Activated CD4-positive, alpha-beta memory T cell treated with anti-CD3 and anti-CD28 coated beads, Interleukin-2, amount 10 ng/mL, durations not matched to agents 7 days and 5 days (primary cell): ENCODE results near the gene SMTN. TPM values are rescaled to one million over a fixed set of nuclear protein-coding genes. Genes with fewer than 3 reads are reported as not detected.

Experiments used
- CTCF ChIA-PET: fragments of 350-600 bp; sonication (Branson Sonifier 250); formaldehyde crosslinking; loops from one replicate; lab custom pipeline; 2021; ENCODE audit warnings: antibody characterized with exemption, inconsistent platforms; lab: Charles Lee
- POLR2A ChIA-PET: fragments of 350-600 bp; sonication (Branson Sonifier 250); formaldehyde crosslinking; loops from one replicate; lab custom pipeline; 2021; ENCODE audit warnings: antibody characterized with exemption; lab: Charles Lee
- DNase-seq: peaks from one replicate; pipeline ENCODE4 v3.0.0-alpha.2; 2020
- H3K27ac Mint-ChIP-seq: one replicate; pipeline ENCODE4 v1.8.0; 2021; ENCODE audit warnings: mild to moderate bottlenecking, mixed read lengths
- H3K27me3 Mint-ChIP-seq: one replicate; pipeline ENCODE4 v1.8.0; 2021; ENCODE audit warnings: mixed read lengths
- H3K36me3 Mint-ChIP-seq: one replicate; pipeline ENCODE4 v1.8.0; 2021; ENCODE audit warnings: low read depth, mixed read lengths
- H3K4me1 Mint-ChIP-seq: one replicate; pipeline ENCODE4 v1.8.0; 2021; ENCODE audit warnings: mixed read lengths
- H3K4me3 Mint-ChIP-seq: one replicate; pipeline ENCODE4 v1.8.0; 2021; ENCODE audit warnings: mild to moderate bottlenecking, mixed read lengths
- H3K9me3 Mint-ChIP-seq: one replicate; pipeline ENCODE4 v1.8.0; 2021; ENCODE audit warnings: mixed read lengths
- total RNA-seq, 2 experiments: library from RNA; stranded (reverse); gene quantifications; one replicate each; pipeline ENCODE4 v1.2.3, GENCODE V29; 2021

Gene SMTN
- total RNA-seq, 2 experiments from 2014 or later = 36.4 to 41.4 TPM

DNA sequence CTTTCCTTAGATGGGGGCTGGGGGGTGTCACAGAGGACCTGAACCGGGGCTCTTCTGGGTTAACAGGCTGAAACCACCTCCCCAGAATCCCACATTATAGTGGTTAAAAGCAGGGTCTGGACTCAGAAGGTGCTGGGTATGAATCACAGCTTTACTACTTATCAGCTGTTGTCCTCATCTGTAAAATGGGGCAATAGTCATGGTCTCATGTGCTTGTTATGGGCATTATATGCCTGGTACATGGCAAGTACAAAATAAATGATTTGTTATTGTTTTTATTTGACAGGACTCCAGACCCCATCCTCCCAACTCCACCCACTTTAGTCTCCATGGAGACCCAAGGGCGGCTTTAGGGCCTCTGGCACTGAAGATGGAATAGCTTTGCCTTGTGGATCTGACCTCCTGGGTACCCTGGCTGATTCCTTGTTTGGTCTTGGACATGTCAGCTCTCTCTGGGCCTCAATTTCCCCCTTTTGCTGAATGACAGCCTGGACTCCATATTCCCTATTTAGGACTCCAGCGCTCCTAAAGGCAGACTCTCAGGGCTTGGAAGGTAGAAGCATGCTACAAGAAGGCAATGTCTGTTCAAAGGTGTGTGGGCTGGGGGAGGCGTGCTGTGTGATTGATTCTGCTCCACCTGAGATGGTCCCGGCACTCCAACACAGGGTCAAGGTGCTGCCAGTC, 812 bp upstream of the SMTN start:
- H3K4me3 Mint-ChIP-seq = peak overlapping the region; percentile 85
- CTCF ChIA-PET = interaction anchor here (1.7 kb wide), 1 partner anchor 110 kb away, joined by 6 read pairs; the partner anchor contains the start of gene TUG1
- H3K27ac Mint-ChIP-seq = no peak overlapping the region

GRCh38 chr22:31081963-31082605, 966 bp downstream of the SMTN start:
- CTCF ChIA-PET = interaction anchor here (0.9 to 4.5 kb wide), 6 partner anchors 18 to 447 kb away, joined by 3 to 42 read pairs (median 3); no protein-coding TSS in a partner anchor
- no peaks in the 10 kb centered on the region for H3K9me3 Mint-ChIP-seq

More for the DNA sequence above, 812 bp upstream of the SMTN start:
- POLR2A ChIA-PET = interaction anchor here (0.6 to 2.9 kb wide), 3 partner anchors 111 to 426 kb away, joined by 3 to 18 read pairs (median 3); partner anchors contain the start of genes MORC2 and TUG1
- Mint-ChIP-seq H3K36me3 (no peaks in the 10 kb centered on the region), H3K9me3 (no peaks in the 10 kb centered on the region), H3K27me3 (no peaks in the 10 kb centered on the region), H3K4me1 (peaks cover 37% of the 10 kb centered on the region)
- DNase-seq = no peak

DNA sequence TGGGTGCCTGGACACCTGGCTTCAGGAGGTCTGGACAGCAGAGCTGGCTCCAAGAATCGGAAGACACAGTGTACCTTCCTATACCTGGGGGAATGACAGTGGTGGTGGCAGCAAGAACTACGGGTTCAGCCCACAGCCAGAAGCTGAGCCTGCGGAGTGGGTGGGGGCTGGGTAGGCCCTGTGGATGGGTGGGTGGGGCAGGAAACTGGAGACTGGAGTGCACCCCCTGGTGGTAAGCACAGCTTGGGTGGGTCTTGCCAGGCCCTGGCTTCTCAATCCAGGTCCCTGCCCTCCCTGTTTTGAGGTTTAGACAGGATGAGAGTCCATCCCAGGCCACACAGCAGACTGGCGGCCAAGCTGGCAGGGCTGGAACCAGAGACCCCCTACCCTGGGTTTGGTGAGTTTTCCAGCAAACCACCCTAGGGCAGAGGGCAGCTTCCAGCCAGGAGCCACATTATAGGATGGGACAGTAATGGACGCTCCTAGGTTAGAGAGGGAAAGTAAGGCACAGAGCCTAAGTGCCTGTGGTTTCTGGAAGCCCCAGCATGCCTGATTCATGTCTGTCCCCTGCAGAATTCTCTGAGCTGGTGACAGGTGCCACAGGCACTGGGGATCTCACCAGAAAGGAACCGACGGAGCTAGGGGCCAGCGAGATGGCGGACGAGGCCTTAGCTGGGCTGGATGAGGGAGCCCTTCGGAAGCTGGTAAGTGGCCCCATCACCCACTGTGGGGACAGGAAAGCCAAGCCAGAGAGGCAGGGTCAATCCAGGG, 1.7 kb downstream of the SMTN start:
- ChIA-PET POLR2A (interaction anchor here (1.1 to 4.1 kb wide), 6 partner anchors 21 to 448 kb away, joined by 3 to 40 read pairs (median 6); partner anchors contain the start of genes MORC2, SELENOM and TUG1), CTCF (interaction anchor here (0.9 to 4.5 kb wide), 11 partner anchors 19 to 448 kb away, joined by 3 to 42 read pairs (median 4); partner anchors contain the start of gene SELENOM)
- H3K4me1 Mint-ChIP-seq = peaks cover 40% of the 10 kb centered on the region
- no peaks in the 10 kb centered on the region for H3K27me3 Mint-ChIP-seq
- H3K27ac Mint-ChIP-seq = no peak overlapping the region
- peaks cover under 1% of the 10 kb centered on the region for H3K36me3 Mint-ChIP-seq
- peak overlapping the region; percentile 85 for H3K4me3 Mint-ChIP-seq
- DNase-seq = peak; percentile 57
- no peaks in the 10 kb centered on the region for H3K9me3 Mint-ChIP-seq

More at GRCh38 chr22:31081963-31082605, 966 bp downstream of the SMTN start:
- no peak for DNase-seq
- Mint-ChIP-seq H3K4me1 (peaks cover 40% of the 10 kb centered on the region), H3K27ac (no peak overlapping the region), H3K4me3 (peak overlapping the region; percentile 85), H3K27me3 (no peaks in the 10 kb centered on the region), H3K36me3 (no peaks in the 10 kb centered on the region)
- POLR2A ChIA-PET = interaction anchor here (1.1 to 4.1 kb wide), 5 partner anchors 22 to 340 kb away, joined by 4 to 40 read pairs (median 5); partner anchors contain the start of genes MORC2, SELENOM and TUG1

DNA sequence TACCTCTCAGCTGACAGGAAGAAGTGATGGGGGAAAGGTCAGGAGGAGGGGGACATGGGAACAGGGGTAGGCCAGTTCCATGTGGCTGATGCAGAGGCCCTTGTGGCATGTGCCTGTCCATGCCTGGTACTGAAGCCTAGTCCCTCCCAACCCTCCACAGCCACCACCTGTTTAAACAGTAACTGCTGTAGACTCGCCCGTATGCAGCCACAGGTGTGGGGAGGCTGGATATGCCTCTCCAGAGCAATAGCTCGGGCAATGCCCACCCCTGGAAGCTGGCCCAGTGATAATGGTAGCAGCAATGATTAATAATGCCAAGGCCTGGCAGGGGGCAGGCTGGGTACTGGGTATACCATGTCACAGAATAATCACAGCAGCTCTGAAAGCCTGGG, 2.3 kb downstream of the SMTN start:
- H3K9me3 Mint-ChIP-seq = no peaks in the 10 kb centered on the region

DNA sequence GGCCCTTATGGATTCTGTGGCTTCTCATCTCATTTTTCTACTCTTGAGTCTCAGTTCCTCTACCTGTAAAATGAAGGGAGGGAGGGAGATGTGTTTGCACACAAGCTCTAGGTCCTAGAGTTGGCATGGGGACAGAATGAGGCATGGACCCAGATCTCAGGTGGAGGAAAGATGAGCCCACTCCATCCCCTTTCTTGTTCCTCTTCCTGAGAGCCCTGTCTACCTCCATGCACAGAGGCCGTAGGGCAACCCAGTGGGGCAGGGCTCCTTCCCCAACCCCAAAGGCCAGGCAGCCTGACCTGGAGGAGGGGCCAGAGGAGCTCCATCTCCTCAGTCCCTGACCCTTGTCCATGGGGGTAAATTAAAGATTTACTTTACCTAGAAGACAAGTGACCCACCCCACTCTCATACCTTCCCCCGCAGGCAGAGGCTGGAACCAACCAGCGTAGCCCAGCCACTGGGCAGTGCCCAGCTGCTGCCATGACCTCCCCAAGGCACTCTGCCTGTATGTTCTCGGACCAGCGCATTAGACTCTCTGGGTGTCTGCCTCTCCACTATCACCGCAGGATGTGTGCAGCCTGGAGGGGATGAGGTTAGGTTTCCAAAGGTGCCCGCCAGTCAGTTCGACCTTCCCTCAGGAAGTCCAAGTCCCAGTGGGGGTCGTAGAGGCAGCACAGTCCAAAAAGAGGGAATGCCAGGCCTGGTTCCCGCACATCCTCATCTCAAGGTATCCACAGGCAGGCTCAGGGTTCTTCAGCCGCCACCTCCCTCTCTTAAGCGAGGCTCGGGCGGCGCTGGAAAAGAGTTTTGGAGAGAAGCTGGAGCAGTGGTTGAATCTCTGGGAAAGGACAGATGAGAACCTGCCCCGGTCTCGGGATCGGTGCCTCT, 3.0 kb downstream of the SMTN start:
- Mint-ChIP-seq H3K27ac (peak overlapping the region; percentile 61), H3K36me3 (peaks cover 4% of the 10 kb centered on the region), H3K9me3 (no peaks in the 10 kb centered on the region), H3K27me3 (no peaks in the 10 kb centered on the region), H3K4me1 (peaks cover 40% of the 10 kb centered on the region), H3K4me3 (peak overlapping the region; percentile 82)
- ChIA-PET CTCF (interaction anchor here (0.8 to 4.5 kb wide), 23 partner anchors 11 to 449 kb away, joined by 3 to 42 read pairs (median 6); partner anchors contain the start of genes MORC2, RNF185, SELENOM and SLC35E4), POLR2A (interaction anchor here (0.5 to 4.1 kb wide), 19 partner anchors 10 to 730 kb away, joined by 3 to 40 read pairs (median 4); partner anchors contain the start of genes MORC2, PIK3IP1, SELENOM and TUG1)
- DNase-seq = peak; percentile 25

More for the DNA sequence above, 2.3 kb downstream of the SMTN start:
- ChIA-PET POLR2A (interaction anchor here (0.5 to 4.1 kb wide), 8 partner anchors 21 to 729 kb away, joined by 3 to 40 read pairs (median 4); partner anchors contain the start of genes MORC2, SELENOM and TUG1), CTCF (interaction anchor here (0.9 to 4.5 kb wide), 7 partner anchors 19 to 320 kb away, joined by 3 to 42 read pairs (median 4); partner anchors contain the start of gene SELENOM)
- Mint-ChIP-seq H3K27ac (no peak overlapping the region), H3K4me1 (peaks cover 40% of the 10 kb centered on the region), H3K27me3 (no peaks in the 10 kb centered on the region), H3K36me3 (peaks cover 4% of the 10 kb centered on the region), H3K4me3 (peak overlapping the region; percentile 82)
- no peak for DNase-seq

GRCh38 chr22:31084811-31085492, 3.8 kb downstream of the SMTN start:
- peak overlapping the region; percentile 73 for H3K27ac Mint-ChIP-seq
- peak; percentile 89 for DNase-seq
- ChIA-PET CTCF (interaction anchor here (0.5 to 4.5 kb wide), 29 partner anchors 10 to 450 kb away, joined by 3 to 42 read pairs (median 5); partner anchors contain the start of genes MORC2, RNF185, SELENOM and SLC35E4), POLR2A (interaction anchor here (0.5 to 4.1 kb wide), 19 partner anchors 9 to 450 kb away, joined by 3 to 40 read pairs (median 4); partner anchors contain the start of genes MORC2, PIK3IP1, SELENOM and TUG1)
- peaks cover 40% of the 10 kb centered on the region for H3K4me1 Mint-ChIP-seq
- no peaks in the 10 kb centered on the region for H3K9me3 Mint-ChIP-seq
- peak overlapping the region; percentile 82 for H3K4me3 Mint-ChIP-seq
- H3K36me3 Mint-ChIP-seq = peaks cover 4% of the 10 kb centered on the region
- H3K27me3 Mint-ChIP-seq = no peaks in the 10 kb centered on the region

DNA sequence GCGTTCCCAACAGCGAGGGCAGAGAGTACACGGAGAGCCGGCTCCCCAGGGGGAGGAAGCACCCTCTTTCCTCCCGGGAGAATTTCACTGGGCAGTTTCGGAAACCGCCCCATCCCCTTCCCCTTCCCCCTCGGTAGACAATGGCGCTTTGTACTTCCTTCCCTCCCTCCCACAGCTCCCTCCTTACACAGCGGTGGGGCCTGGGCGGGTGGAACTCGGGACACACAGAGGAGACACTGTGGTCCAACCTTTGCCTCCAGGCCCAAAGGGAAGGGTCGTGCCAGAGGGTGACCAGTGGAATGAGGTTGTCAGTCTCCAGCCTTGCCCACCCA, 4.3 kb downstream of the SMTN start:
- peak overlapping the region; percentile 76 for H3K4me3 Mint-ChIP-seq
- ChIA-PET POLR2A (interaction anchor here (0.8 to 4.1 kb wide), 11 partner anchors 18 to 450 kb away, joined by 3 to 40 read pairs (median 4); partner anchors contain the start of genes MORC2, PIK3IP1, SELENOM and TUG1), CTCF (interaction anchor here (0.5 to 4.5 kb wide), 23 partner anchors 9 to 450 kb away, joined by 3 to 42 read pairs (median 6); partner anchors contain the start of genes MORC2, RNF185, SELENOM and SLC35E4)
- H3K4me1 Mint-ChIP-seq = peaks cover 39% of the 10 kb centered on the region
- DNase-seq = no peak
- H3K27me3 Mint-ChIP-seq = no peaks in the 10 kb centered on the region
- H3K9me3 Mint-ChIP-seq = no peaks in the 10 kb centered on the region
- H3K36me3 Mint-ChIP-seq = peaks cover 4% of the 10 kb centered on the region
- peak overlapping the region; percentile 73 for H3K27ac Mint-ChIP-seq

DNA sequence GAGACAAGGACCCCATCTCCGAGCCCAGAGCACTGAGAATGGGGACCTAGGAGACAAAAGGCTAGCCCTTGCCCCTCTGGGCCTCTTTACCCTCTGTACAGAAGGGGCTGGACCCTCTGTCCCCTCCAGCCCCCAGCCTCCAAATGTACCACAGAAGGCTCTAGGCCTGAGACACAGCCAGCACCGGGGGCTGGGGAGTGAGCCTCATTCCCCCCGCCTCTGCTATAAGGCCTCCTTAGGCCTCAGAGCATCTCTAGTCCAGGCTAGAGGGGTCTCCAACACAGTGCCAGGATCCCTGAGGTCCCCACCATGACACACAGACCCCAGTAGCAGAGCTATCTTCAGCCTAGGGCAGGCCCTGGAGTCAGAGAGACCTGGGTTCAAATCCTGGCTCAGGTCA, 4.8 kb downstream of the SMTN start:
- DNase-seq = no peak
- no peaks in the 10 kb centered on the region for H3K27me3 Mint-ChIP-seq
- peak overlapping the region; percentile 76 for H3K4me3 Mint-ChIP-seq
- no peak overlapping the region for H3K27ac Mint-ChIP-seq
- ChIA-PET POLR2A (interaction anchor here (1.4 to 4.1 kb wide), 6 partner anchors 21 to 451 kb away, joined by 3 to 40 read pairs (median 6); partner anchors contain the start of genes MORC2, SELENOM and TUG1), CTCF (interaction anchor here (0.7 to 4.5 kb wide), 11 partner anchors 9 to 323 kb away, joined by 3 to 42 read pairs (median 9); partner anchors contain the start of genes MORC2, RNF185, SELENOM and TUG1)
- H3K9me3 Mint-ChIP-seq = no peaks in the 10 kb centered on the region
- H3K4me1 Mint-ChIP-seq = peaks cover 35% of the 10 kb centered on the region
- peaks cover 4% of the 10 kb centered on the region for H3K36me3 Mint-ChIP-seq

DNA sequence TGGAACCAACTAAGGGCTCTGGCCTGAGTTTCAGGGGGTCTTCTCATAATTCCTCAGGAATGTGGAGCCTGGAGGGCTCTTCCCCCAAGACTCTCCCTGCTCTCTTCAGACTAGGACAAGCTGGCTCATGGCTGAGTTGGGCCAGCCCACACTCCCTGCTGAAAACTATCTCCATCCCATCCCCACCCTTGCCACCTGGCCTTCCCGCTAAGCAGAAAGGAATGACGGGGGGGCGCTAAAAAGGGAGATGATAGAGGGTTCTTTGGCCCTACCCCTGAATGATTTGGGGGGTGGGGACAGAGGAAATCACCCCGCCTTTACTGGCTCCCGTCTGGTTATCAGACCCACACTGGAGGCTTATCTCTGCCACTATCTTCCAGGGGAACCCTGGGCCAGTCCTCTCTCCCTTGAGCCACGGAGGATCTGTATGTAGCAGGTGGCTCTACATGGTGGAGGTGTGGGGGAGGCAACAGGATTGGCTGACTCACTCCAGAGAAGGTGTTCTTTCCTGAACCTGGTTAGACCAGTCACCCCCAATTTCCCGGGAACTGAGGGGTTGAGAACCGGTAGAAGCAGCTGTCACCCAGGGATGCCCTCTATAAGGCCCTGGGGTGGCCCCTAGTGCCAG, 5.7 kb downstream of the SMTN start:
- H3K27me3 Mint-ChIP-seq = no peaks in the 10 kb centered on the region
- ChIA-PET CTCF (interaction anchor here (0.7 to 2.8 kb wide), 2 partner anchors 8 to 18 kb away, joined by 3 to 17 read pairs; no protein-coding TSS in a partner anchor), POLR2A (interaction anchor here (2.0 kb wide), 1 partner anchor 20 kb away, joined by 9 read pairs; the partner anchor contains the start of gene SELENOM)
- H3K27ac Mint-ChIP-seq = no peak overlapping the region
- H3K9me3 Mint-ChIP-seq = no peaks in the 10 kb centered on the region
- H3K4me3 Mint-ChIP-seq = no peak overlapping the region
- H3K4me1 Mint-ChIP-seq = peaks cover 31% of the 10 kb centered on the region
- peaks cover 4% of the 10 kb centered on the region for H3K36me3 Mint-ChIP-seq
- DNase-seq = no peak

GRCh38 chr22:31087744-31088215, 6.7 kb downstream of the SMTN start:
- POLR2A ChIA-PET = no interaction called here
- H3K4me1 Mint-ChIP-seq = peaks cover 22% of the 10 kb centered on the region
- H3K4me3 Mint-ChIP-seq = no peak overlapping the region
- H3K36me3 Mint-ChIP-seq = peaks cover 4% of the 10 kb centered on the region
- CTCF ChIA-PET = no interaction called here
- H3K9me3 Mint-ChIP-seq = no peaks in the 10 kb centered on the region
- H3K27me3 Mint-ChIP-seq = no peaks in the 10 kb centered on the region
- no peak for DNase-seq
- no peak overlapping the region for H3K27ac Mint-ChIP-seq
